ENCODE results near the gene UNG. TPM values are rescaled to one million over a fixed set of nuclear protein-coding genes. Genes with fewer than 3 reads are reported as not detected.

Gene UNG
- total and polyA plus RNA-seq, 9 of the 15 experiments (the other 6 are each of a cell fraction or from before 2014, with no cell fraction given), result 8.4 to 59.8 (median 41.0) TPM

GRCh38 chr12:109093022-109093918, 4.1 kb upstream of the UNG start, which contains the start of gene ALKBH2 (continued):
- TF ChIP-seq THRA (IDR thresholded peaks at IDR 0.05) (no peak), DDX20 (tag; IDR thresholded peaks at IDR 0.05; ENCODE audit: low read depth) (no peak), SMARCC2 (IDR thresholded peaks at IDR 0.05; ENCODE audit: low read depth) (no peak), GATAD2A (IDR thresholded peaks at IDR 0.05) (no peak), PKNOX1 (IDR thresholded peaks at IDR 0.05) (no peak), EGR1 (conservative IDR thresholded peaks at IDR 0.05) (0 out of 2 replicates have a peak, but pooled peaks have one; percentile 21), ZNF561 (CRISPR knock-in tag; conservative IDR thresholded peaks at IDR 0.05) (no peak), MCM7 (IDR thresholded peaks at IDR 0.05) (no peak), ETV1 (tag; conservative IDR thresholded peaks at IDR 0.05; ENCODE audit: low read depth) (peak; percentile 96), SPI1 (IDR thresholded peaks at IDR 0.05; ENCODE audit: borderline replicate concordance, low read depth, low read length) (no peak), ARID3B (CRISPR knock-in tag; IDR thresholded peaks at IDR 0.05; ENCODE audit: borderline replicate concordance) (no peak), CBX5 (IDR thresholded peaks at IDR 0.05; ENCODE audit: borderline replicate concordance, low read depth) (no peak), ZBTB34 (CRISPR knock-in tag; IDR thresholded peaks at IDR 0.05) (no peak), POLR2H (tag; IDR thresholded peaks at IDR 0.05; ENCODE audit: low read depth) (no peak), CSDE1 (IDR thresholded peaks at IDR 0.05) (0 out of 4 replicates have a peak, but pooled peaks of 1 of the 2 experiments have one; percentile 50), FOXO4 (CRISPR knock-in tag; IDR thresholded peaks at IDR 0.05) (no peak)
- TF ChIP-seq, protein P1, sequence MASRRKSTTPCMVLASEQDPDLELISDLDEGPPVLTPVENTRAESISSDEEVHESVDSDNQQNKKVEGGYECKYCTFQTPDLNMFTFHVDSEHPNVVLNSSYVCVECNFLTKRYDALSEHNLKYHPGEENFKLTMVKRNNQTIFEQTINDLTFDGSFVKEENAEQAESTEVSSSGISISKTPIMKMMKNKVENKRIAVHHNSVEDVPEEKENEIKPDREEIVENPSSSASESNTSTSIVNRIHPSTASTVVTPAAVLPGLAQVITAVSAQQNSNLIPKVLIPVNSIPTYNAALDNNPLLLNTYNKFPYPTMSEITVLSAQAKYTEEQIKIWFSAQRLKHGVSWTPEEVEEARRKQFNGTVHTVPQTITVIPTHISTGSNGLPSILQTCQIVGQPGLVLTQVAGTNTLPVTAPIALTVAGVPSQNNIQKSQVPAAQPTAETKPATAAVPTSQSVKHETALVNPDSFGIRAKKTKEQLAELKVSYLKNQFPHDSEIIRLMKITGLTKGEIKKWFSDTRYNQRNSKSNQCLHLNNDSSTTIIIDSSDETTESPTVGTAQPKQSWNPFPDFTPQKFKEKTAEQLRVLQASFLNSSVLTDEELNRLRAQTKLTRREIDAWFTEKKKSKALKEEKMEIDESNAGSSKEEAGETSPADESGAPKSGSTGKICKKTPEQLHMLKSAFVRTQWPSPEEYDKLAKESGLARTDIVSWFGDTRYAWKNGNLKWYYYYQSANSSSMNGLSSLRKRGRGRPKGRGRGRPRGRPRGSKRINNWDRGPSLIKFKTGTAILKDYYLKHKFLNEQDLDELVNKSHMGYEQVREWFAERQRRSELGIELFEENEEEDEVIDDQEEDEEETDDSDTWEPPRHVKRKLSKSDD (conservative IDR thresholded peaks at IDR 0.05; ENCODE audit: low read length), result peak; percentile 75; the same call in 1 of the 2 replicates

Measured in K562 (cell line).